SK-N-SH (cell line): ENCODE results near the gene ZNRF1. TPM values are rescaled to one million over a fixed set of nuclear protein-coding genes. Genes with fewer than 3 reads are reported as not detected.

Experiments used
- CTCF ChIA-PET: fragments of 300-600, 350-600 bp; formaldehyde crosslinking; extraction: SDS; loops from one replicate; lab custom pipeline; 2021; lab: Yijun Ruan, JAX
- POLR2A ChIA-PET: fragments of 350-600 bp; sonication (Branson Sonifier 250); formaldehyde crosslinking; extraction: SDS; loops from one replicate; lab custom pipeline; 2020; ENCODE audit warnings: antibody characterized with exemption, inconsistent platforms; lab: Yijun Ruan, JAX
- DNase-seq: peaks from one replicate; pipeline ENCODE4 v3.0.0; 2012
- H2AFZ ChIP-seq: fragments of 200-600 bp; sonication (generic); 2 replicates; pipeline ENCODE4 v1.8.1; 2016; ENCODE audit warnings: antibody characterized with exemption, mild to moderate bottlenecking, low read depth
- H3F3A ChIP-seq: fragments of 200-600 bp; sonication (generic); replicated peaks from 2 replicates; pipeline ENCODE3; 2016; ENCODE audit warnings: antibody characterized with exemption, mild to moderate bottlenecking; ENCODE audit not compliant: insufficient read depth
- H3K27ac ChIP-seq, 2 experiments: fragments of 200-500 bp in 1 of 2; fragments of 200-600 bp in 1 of 2; sonication (Bioruptor generic) in 1 of 2; sonication (generic), shearing (Covaris generic) in 1 of 2; 2 replicates each; pipeline versions ENCODE4 v1.5.1 to v1.6.1; 2014 to 2016; ENCODE audit warnings: low read depth in 2 of 2, inconsistent platforms in 1 of 2, low read length in 1 of 2, mild to moderate bottlenecking in 1 of 2, mixed read lengths in 1 of 2
- H3K27me3 ChIP-seq: fragments of 200-600 bp; sonication (generic), shearing (Covaris generic); 2 replicates; pipeline ENCODE4 v1.6.1; 2016; ENCODE audit warnings: mixed run types; ENCODE audit not compliant: insufficient read depth
- H3K36me3 ChIP-seq, 2 experiments: fragments of 200-500 bp in 1 of 2; fragments of 200-600 bp in 1 of 2; sonication (Bioruptor generic) in 1 of 2; sonication (generic) in 1 of 2; replicated peaks in 1 of 2; 2 replicates each; pipeline versions ENCODE3 to v1.5.1; 2014 to 2016; ENCODE audit warnings: low read length in 1 of 2, mild to moderate bottlenecking in 1 of 2; ENCODE audit not compliant: insufficient read depth in 2 of 2, control insufficient read depth in 1 of 2
- H3K4me1 ChIP-seq, 2 experiments: fragments of 200-500 bp in 1 of 2; fragments of 200-600 bp in 1 of 2; sonication (Bioruptor generic) in 1 of 2; sonication (generic), shearing (Covaris generic) in 1 of 2; 2 replicates each; pipeline versions ENCODE4 v1.5.1 to v1.6.1; 2014 to 2016; ENCODE audit warnings: low read depth in 1 of 2, low read length in 1 of 2, mixed run types in 1 of 2; ENCODE audit not compliant: insufficient read depth in 2 of 2, control insufficient read depth in 1 of 2
- H3K4me2 ChIP-seq: fragments of 200-600 bp; sonication (generic), shearing (Covaris generic); 2 replicates; pipeline ENCODE4 v1.6.1; 2017; ENCODE audit warnings: mixed run types
- H3K4me3 ChIP-seq, 2 experiments: fragments of 200-500 bp in 1 of 2; fragments of 200-600 bp in 1 of 2; sonication (Bioruptor generic) in 1 of 2; sonication (generic), shearing (Covaris generic) in 1 of 2; 2 replicates each; pipeline versions ENCODE4 v1.5.1 to v1.8.1; 2014 to 2016; ENCODE audit warnings: low read depth in 2 of 2, inconsistent platforms in 1 of 2, low read length in 1 of 2, mild to moderate bottlenecking in 1 of 2, mixed read lengths in 1 of 2, moderate library complexity in 1 of 2
- H3K79me2 ChIP-seq: fragments of 200-600 bp; sonication (generic); 2 replicates; pipeline ENCODE4 v1.8.1; 2017; ENCODE audit warnings: mild to moderate bottlenecking; ENCODE audit not compliant: insufficient read depth
- H3K9ac ChIP-seq: fragments of 200-600 bp; sonication (generic); 2 replicates; pipeline ENCODE4 v1.6.1; 2017; ENCODE audit warnings: mixed run types
- H3K9me2 ChIP-seq: fragments of 200-600 bp; sonication (generic); 2 replicates; pipeline ENCODE4 v1.6.1; 2017; ENCODE audit warnings: mixed run types
- H3K9me3 ChIP-seq: fragments of 200-600 bp; sonication (generic); 2 replicates; pipeline ENCODE4 v1.6.1; 2017; ENCODE audit warnings: mixed run types, mild to moderate bottlenecking, moderate library complexity
- H4K20me1 ChIP-seq: fragments of 200-600 bp; sonication (generic); 2 replicates; pipeline ENCODE4 v1.6.1; 2017; ENCODE audit warnings: mild to moderate bottlenecking, mixed run types; ENCODE audit not compliant: insufficient read depth
- EP300 ChIP-seq, 2 experiments: IDR thresholded peaks; 2 replicates each; pipeline versions ENCODE4 v1.4.0 to v1.6.1; 2012; ENCODE audit warnings: borderline replicate concordance in 1 of 2, low read depth in 1 of 2, low read length in 1 of 2
- EZH2phosphoT487 ChIP-seq: fragments of 200-600 bp; sonication (generic); IDR thresholded peaks from 2 replicates; pipeline ENCODE4 v1.6.1; 2017; ENCODE audit warnings: low read depth, mixed run types, mild to moderate bottlenecking, antibody characterized with exemption, moderate library complexity, borderline replicate concordance
- FOSL2 ChIP-seq: IDR thresholded peaks from 2 replicates; pipeline ENCODE4 v1.4.0; 2012; ENCODE audit warnings: low read depth, mild to moderate bottlenecking, moderate library complexity, borderline replicate concordance
- FOXJ3 ChIP-seq: sonication (generic); formaldehyde crosslinking; IDR thresholded peaks from 2 replicates; pipeline ENCODE4 v1.5.1; 2020; ENCODE audit warnings: mild to moderate bottlenecking, missing genetic modification reagents
- JUND ChIP-seq: IDR thresholded peaks from 2 replicates; pipeline ENCODE4 v1.4.0; 2012
- MAX ChIP-seq: IDR thresholded peaks from 2 replicates; pipeline ENCODE4 v1.4.0; 2012; ENCODE audit warnings: low read depth
- MEF2A ChIP-seq: IDR thresholded peaks from 2 replicates; pipeline ENCODE4 v1.4.0; 2012; ENCODE audit warnings: low read depth, borderline replicate concordance
- PBX3 ChIP-seq: IDR thresholded peaks from 2 replicates; pipeline ENCODE4; 2012
- RAD21 ChIP-seq: IDR thresholded peaks from 2 replicates; pipeline ENCODE4 v1.6.1; 2012; ENCODE audit warnings: mild to moderate bottlenecking, low read length
- RFX5 ChIP-seq: IDR thresholded peaks from 2 replicates; pipeline ENCODE4 v1.6.1; 2012; ENCODE audit warnings: mild to moderate bottlenecking, improper control_type of control experiment, low read length
- RXRA ChIP-seq: IDR thresholded peaks from 2 replicates; pipeline ENCODE4 v1.4.0; 2012; ENCODE audit warnings: low read depth, mild to moderate bottlenecking, borderline replicate concordance
- TAF1 ChIP-seq: IDR thresholded peaks from 2 replicates; pipeline ENCODE4 v1.6.1; 2012; ENCODE audit warnings: low read depth, mild to moderate bottlenecking, low read length, moderate library complexity, borderline replicate concordance
- TCF12 ChIP-seq: IDR thresholded peaks from 2 replicates; pipeline ENCODE4 v1.4.0; 2012
- TEAD4 ChIP-seq: IDR thresholded peaks from 2 replicates; pipeline ENCODE4 v1.4.0; 2012; ENCODE audit warnings: mild to moderate bottlenecking, borderline replicate concordance; ENCODE audit not compliant: insufficient read depth
- polyA plus RNA-seq, 3 experiments: library from polyadenylated mRNA; depleted of rRNA; stranded (reverse); fragments of >200 nt; gene quantifications; 2 replicates each; pipeline ENCODE4 v1.2.3, GENCODE V29; 2012
- TF ChIP-seq, protein P1 (sequence below): fragments of 150-350 bp; IDR thresholded peaks from 2 replicates; pipeline ENCODE4 v1.6.1; 2017; ENCODE audit warnings: antibody characterized with exemption, low read length, low read depth, borderline replicate concordance

Gene ZNRF1
- polyA plus RNA-seq, 1 of the 3 experiments (the other 2 are of a cell fraction), result 23.7 TPM

GRCh38 chr16:75029854-75030253, 31.0 kb downstream of the ZNRF1 start:
- no peak overlapping the region for H3K4me3 ChIP-seq
- POLR2A ChIA-PET, result no interaction called here
- no peaks in the 10 kb centered on the region for H4K20me1 ChIP-seq
- peaks cover 0 to 13% of the 10 kb centered on the region in 2 experiments; a peak in 2 of 4 replicates for H3K4me1 ChIP-seq
- DNase-seq, result no peak
- no peak overlapping the region for H2AFZ ChIP-seq
- no peaks in the 10 kb centered on the region for H3K27me3 ChIP-seq
- no peak overlapping the region for H3K9ac ChIP-seq
- 0 out of 2 replicates have a peak, but pooled peaks have one; percentile 15 for TF ChIP-seq MAX
- TF ChIP-seq, protein P1, sequence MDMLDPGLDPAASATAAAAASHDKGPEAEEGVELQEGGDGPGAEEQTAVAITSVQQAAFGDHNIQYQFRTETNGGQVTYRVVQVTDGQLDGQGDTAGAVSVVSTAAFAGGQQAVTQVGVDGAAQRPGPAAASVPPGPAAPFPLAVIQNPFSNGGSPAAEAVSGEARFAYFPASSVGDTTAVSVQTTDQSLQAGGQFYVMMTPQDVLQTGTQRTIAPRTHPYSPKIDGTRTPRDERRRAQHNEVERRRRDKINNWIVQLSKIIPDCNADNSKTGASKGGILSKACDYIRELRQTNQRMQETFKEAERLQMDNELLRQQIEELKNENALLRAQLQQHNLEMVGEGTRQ, result no peak
- no peak for TF ChIP-seq FOXJ3 (CRISPR knock-in tag)
- TF ChIP-seq EP300 (IDR thresholded peaks at IDR 0.05; ENCODE audit: borderline replicate concordance in 1 of 2, low read depth in 1 of 2, low read length in 1 of 2), result peak in 1 of 2 experiments; percentile 46; a peak in 1 of 4 replicates
- no peak for TF ChIP-seq TAF1
- peak; percentile 68 for TF ChIP-seq TCF12
- no peak for TF ChIP-seq RAD21
- peak; percentile 72; the same call in 1 of the 2 replicates for TF ChIP-seq TEAD4
- TF ChIP-seq JUND, result peak; percentile 48
- 0 out of 2 replicates have a peak, but pooled peaks have one; percentile 12 for TF ChIP-seq PBX3
- TF ChIP-seq FOSL2, result peak; percentile 42; the same call in 1 of the 2 replicates
- peak; percentile 79; the same call in 1 of the 2 replicates for TF ChIP-seq RXRA
- TF ChIP-seq, all 33 proteins: peak for 8
- peak overlapping the region in 1 of 2 experiments; percentile 47; a peak in 2 of 4 replicates for H3K27ac ChIP-seq
- H3K4me2 ChIP-seq, result peak overlapping the region; percentile 44; the same call in 1 of the 2 replicates
- no peaks in the 10 kb centered on the region for H3K9me3 ChIP-seq
- peaks cover 95% of the 10 kb centered on the region for H3K79me2 ChIP-seq
- no peaks in the 10 kb centered on the region for H3K9me2 ChIP-seq
- no peaks in the 10 kb centered on the region for H3K36me3 ChIP-seq
- CTCF ChIA-PET, result interaction anchor here (1.1 kb wide), 1 partner anchor 28 kb away, joined by 4 read pairs; no protein-coding TSS in a partner anchor
- peaks cover 25% of the 10 kb centered on the region for H3F3A ChIP-seq

DNA sequence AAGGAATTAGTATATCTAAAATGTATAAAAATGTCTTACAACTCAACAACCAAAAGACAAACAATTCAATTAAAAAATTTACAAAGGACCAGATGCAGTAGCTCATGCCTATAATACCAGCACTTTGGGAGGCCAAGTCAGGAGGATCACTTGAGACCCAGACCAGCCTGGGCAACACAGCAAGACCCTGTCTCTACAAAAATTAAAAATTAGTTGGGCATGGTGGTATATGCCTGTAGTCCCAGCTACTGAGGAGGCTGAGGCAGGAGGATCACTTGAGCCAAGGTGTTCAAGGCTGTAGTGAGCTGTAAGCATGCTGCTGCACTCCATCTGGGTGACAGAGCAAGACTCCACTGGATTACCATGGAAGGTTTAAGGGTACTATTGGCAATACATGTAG, 33.8 kb downstream of the ZNRF1 start:
- Histone ChIP-seq H2AFZ (no peak overlapping the region), H3K4me2 (no peak overlapping the region), H3K36me3 (no peaks in the 10 kb centered on the region), H4K20me1 (no peaks in the 10 kb centered on the region; the same call in 1 of the 2 replicates), H3K27me3 (no peaks in the 10 kb centered on the region), H3K9ac (no peak overlapping the region), H3K79me2 (peaks cover 98% of the 10 kb centered on the region), H3K27ac (no peak overlapping the region), H3K9me2 (no peaks in the 10 kb centered on the region), H3F3A (peaks cover 10% of the 10 kb centered on the region), H3K4me3 (no peak overlapping the region), H3K4me1 (peaks cover 0 to 6% of the 10 kb centered on the region in 2 experiments; a peak in 1 of 4 replicates), H3K9me3 (no peaks in the 10 kb centered on the region)
- TF ChIP-seq EP300 (IDR thresholded peaks at IDR 0.05; ENCODE audit: borderline replicate concordance in 1 of 2, low read depth in 1 of 2, low read length in 1 of 2) (no peak), RFX5 (no peak), PBX3 (no peak), EZH2phosphoT487 (no peak), MEF2A (no peak)
- DNase-seq, result no peak
- ChIA-PET CTCF (interaction anchor here (1.8 to 2.1 kb wide), 3 partner anchors 10 to 79 kb away, joined by 4 to 5 read pairs (median 4); no protein-coding TSS in a partner anchor), POLR2A (no interaction called here)
